PC-9 (cell line): ENCODE measurements around the gene NLRX1.

Experiments used
- EZH2 ChIP-seq: fragments of 200-600 bp; sonication (generic); IDR thresholded peaks from 2 replicates; pipeline ENCODE4 v1.8.0; 2017; ENCODE audit warnings: antibody characterized with exemption, low read depth
- TF ChIP-seq, protein P1 (sequence below): fragments of 200-600 bp; sonication (generic); conservative IDR thresholded peaks from 2 replicates; pipeline ENCODE4 v1.6.1; 2017; ENCODE audit warnings: mixed run types, antibody characterized with exemption, mild to moderate bottlenecking, moderate library complexity

DNA sequence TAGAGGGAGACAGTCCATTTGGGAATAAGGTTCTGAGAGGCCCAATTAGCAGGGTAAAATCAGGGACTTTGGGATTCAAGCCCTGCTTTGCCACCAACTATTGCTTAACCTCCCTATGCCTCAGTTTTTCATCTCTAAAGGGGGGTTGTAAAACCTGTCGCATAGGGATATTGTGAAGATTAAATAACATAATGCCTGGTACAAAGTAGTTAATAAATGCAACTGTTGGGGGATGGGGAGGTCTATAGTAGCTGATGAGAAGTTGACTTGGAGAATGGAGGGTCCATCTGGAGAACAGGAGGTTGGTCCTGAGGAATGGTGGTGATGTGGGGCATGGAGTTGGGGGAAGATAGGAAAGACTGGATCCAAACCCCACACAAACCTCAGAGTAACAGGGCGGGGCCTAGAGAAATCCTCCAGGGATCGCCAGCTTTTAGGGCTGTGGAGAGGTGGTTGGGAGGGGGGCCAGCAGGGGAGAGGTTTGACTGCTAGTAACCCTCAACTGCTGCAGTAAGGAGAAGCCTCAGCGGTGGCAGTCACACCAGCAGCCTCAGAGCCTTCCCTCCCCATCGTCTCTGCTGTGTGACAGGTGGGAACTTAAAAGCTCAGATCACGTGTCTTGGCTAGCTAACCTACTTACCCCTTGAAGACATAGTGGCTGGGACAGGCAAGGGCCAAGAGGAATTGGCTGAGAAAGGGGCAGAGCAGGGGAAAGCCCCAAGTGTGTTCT, 20.8 kb upstream of the NLRX1 start:
- TF ChIP-seq, protein P1, sequence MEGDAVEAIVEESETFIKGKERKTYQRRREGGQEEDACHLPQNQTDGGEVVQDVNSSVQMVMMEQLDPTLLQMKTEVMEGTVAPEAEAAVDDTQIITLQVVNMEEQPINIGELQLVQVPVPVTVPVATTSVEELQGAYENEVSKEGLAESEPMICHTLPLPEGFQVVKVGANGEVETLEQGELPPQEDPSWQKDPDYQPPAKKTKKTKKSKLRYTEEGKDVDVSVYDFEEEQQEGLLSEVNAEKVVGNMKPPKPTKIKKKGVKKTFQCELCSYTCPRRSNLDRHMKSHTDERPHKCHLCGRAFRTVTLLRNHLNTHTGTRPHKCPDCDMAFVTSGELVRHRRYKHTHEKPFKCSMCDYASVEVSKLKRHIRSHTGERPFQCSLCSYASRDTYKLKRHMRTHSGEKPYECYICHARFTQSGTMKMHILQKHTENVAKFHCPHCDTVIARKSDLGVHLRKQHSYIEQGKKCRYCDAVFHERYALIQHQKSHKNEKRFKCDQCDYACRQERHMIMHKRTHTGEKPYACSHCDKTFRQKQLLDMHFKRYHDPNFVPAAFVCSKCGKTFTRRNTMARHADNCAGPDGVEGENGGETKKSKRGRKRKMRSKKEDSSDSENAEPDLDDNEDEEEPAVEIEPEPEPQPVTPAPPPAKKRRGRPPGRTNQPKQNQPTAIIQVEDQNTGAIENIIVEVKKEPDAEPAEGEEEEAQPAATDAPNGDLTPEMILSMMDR, result no peak
- TF ChIP-seq EZH2, result no peak
